Body of pancreas (tissue), 4 donors: Measurements from ENCODE around the gene ADAM17.

ENCODE experiments used
- POLR2A ChIP-seq, 3 donors: fragments of 450-650 bp; IDR thresholded peaks; one replicate each; pipeline ENCODE4 v1.6.1; 2016; ENCODE audit warnings: antibody characterized with exemption in 3 of 3, mild to moderate bottlenecking in 2 of 3
- TF ChIP-seq, protein P1 (sequence below), 7 experiments: fragments of 450-650 bp in 4 of 7; fragments of 200-600 bp in 3 of 7; sonication (generic) in 3 of 7; IDR thresholded peaks; one replicate each; pipeline ENCODE4 v1.5.1; 2016 to 2019; ENCODE audit warnings: antibody characterized with exemption in 7 of 7

DNA sequence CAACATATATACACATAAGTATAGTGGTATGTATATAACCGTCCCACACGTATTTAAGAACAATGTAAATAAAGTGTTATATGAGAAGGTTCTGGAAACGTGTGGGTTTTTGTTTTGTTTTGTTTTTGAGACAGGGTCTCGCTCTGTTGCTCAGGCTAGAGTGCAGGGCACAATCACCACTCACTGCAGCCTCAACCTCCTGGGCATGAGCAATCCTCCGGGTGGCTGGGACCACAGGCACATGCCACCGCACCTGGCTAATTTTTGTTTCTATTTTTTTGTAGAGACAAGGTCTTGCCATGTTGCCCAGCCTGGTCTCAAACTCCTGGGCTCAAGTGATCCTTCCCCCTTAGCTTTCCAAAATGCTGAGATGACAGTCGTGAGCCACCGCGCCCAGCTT, 6.2 kb downstream of the ADAM17 start:
- TF ChIP-seq, protein P1, sequence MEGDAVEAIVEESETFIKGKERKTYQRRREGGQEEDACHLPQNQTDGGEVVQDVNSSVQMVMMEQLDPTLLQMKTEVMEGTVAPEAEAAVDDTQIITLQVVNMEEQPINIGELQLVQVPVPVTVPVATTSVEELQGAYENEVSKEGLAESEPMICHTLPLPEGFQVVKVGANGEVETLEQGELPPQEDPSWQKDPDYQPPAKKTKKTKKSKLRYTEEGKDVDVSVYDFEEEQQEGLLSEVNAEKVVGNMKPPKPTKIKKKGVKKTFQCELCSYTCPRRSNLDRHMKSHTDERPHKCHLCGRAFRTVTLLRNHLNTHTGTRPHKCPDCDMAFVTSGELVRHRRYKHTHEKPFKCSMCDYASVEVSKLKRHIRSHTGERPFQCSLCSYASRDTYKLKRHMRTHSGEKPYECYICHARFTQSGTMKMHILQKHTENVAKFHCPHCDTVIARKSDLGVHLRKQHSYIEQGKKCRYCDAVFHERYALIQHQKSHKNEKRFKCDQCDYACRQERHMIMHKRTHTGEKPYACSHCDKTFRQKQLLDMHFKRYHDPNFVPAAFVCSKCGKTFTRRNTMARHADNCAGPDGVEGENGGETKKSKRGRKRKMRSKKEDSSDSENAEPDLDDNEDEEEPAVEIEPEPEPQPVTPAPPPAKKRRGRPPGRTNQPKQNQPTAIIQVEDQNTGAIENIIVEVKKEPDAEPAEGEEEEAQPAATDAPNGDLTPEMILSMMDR (IDR thresholded peaks at IDR 0.05): no peak
- no peak for TF ChIP-seq POLR2A (IDR thresholded peaks at IDR 0.05)
